K562 (cell line): ENCODE data around the gene TTC19. TPM values are rescaled to one million over a fixed set of nuclear protein-coding genes. Genes with fewer than 3 reads are reported as not detected.
A peak's percentile ranks its signal among the peaks of the same experiment; 100 is the strongest.

ENCODE experiments used
- ATAC-seq: fragments of 200-7000 bp; cut with Tn5 transposase; 3 replicates; pipeline ENCODE4 v1.9.1; 2020; ENCODE audit warnings: moderate library complexity
- BruUV-seq: library from RNA; stranded (reverse); fragments of 400-500 nt; replicated peaks from 2 replicates; lab custom pipeline; 2021; lab: Mats Ljungman, UMichigan
- CTCF ChIA-PET: fragments of 300-600 bp; formaldehyde crosslinking; extraction: SDS; loops from one replicate; lab custom pipeline; 2021; ENCODE audit warnings: low intra/inter-chr PET ratio; lab: Yijun Ruan, JAX
- POLR2A ChIA-PET: fragments of 300-600, 350-650 bp; sonication (Branson Sonifier 250); formaldehyde crosslinking; extraction: SDS; loops from one replicate; lab custom pipeline; 2021; ENCODE audit warnings: antibody characterized with exemption, inconsistent platforms; lab: Yijun Ruan, JAX
- DNase-seq, 4 experiments: peaks; one replicate each; pipeline versions ENCODE4 v3.0.0 to v3.0.0-alpha.2; 2011 to 2018; ENCODE audit warnings: low spot score in 3 of 4, mixed read lengths in 3 of 4; ENCODE audit errors: extremely low read depth in 1 of 4
- FAIRE-seq: peaks from 2 replicates; lab custom pipeline; 2011; peaks lifted over from hg19 to GRCh38; lab: Jason Lieb, UNC
- H2AFZ ChIP-seq: 2 replicates; pipeline ENCODE4 v1.6.0; 2011; ENCODE audit warnings: low read depth, low read length, control low read depth, inconsistent platforms
- H3K27ac ChIP-seq: fragments of 200-600 bp; 3 replicates; pipeline ENCODE4 v1.8.0; 2011; ENCODE audit warnings: low read depth, mild to moderate bottlenecking, control low read depth, inconsistent platforms, low read length, moderate library complexity, mixed read lengths; ENCODE audit errors: extremely low read depth
- H3K27me3 ChIP-seq, 2 experiments: fragments of 300-600 bp in 1 of 2; 2 replicates in 1 of 2; 3 replicates in 1 of 2; pipeline versions ENCODE4 v1.6.0 to v1.8.0; 2011; ENCODE audit warnings: inconsistent platforms in 2 of 2, low read length in 2 of 2, mild to moderate bottlenecking in 1 of 2, mixed read lengths in 1 of 2, moderate library complexity in 1 of 2; ENCODE audit not compliant: control insufficient read depth in 2 of 2, insufficient read depth in 2 of 2
- H3K36me3 ChIP-seq: fragments of 300-600 bp; 3 replicates; pipeline ENCODE4 v1.8.0; 2011; ENCODE audit warnings: mild to moderate bottlenecking, low read length, inconsistent platforms; ENCODE audit not compliant: control insufficient read depth, insufficient read depth
- H3K4me1 ChIP-seq, 2 experiments: fragments of 200-600 bp in 1 of 2; replicated peaks in 1 of 2; 2 replicates in 1 of 2; 3 replicates in 1 of 2; pipeline versions ENCODE4 v1.5.1 to v1.8.0; 2011; ENCODE audit warnings: inconsistent platforms in 2 of 2, low read length in 2 of 2, mild to moderate bottlenecking in 1 of 2, mixed read lengths in 1 of 2, moderate library complexity in 1 of 2; ENCODE audit not compliant: control insufficient read depth in 2 of 2, insufficient read depth in 2 of 2
- H3K4me2 ChIP-seq: 2 replicates; pipeline ENCODE4 v1.6.1; 2011; ENCODE audit warnings: low read length, control low read depth, inconsistent platforms, mixed read lengths; ENCODE audit not compliant: insufficient read depth
- H3K4me3 ChIP-seq: fragments of 200-600 bp; sonication (generic), shearing (Covaris generic); 2 replicates; pipeline ENCODE4 v1.5.1; 2016; ENCODE audit warnings: control low read depth, inconsistent platforms
- H3K79me2 ChIP-seq: fragments of 200-600 bp; 3 replicates; pipeline ENCODE4 v1.8.0; 2011; ENCODE audit warnings: low read length, inconsistent platforms; ENCODE audit not compliant: control insufficient read depth, insufficient read depth
- H3K9ac ChIP-seq, 2 experiments: 2 replicates each; pipeline versions ENCODE4 v1.6.0 to v1.6.1; 2011; ENCODE audit warnings: low read depth in 2 of 2, low read length in 2 of 2, control low read depth in 1 of 2, inconsistent platforms in 1 of 2, mild to moderate bottlenecking in 1 of 2, mixed read lengths in 1 of 2; ENCODE audit not compliant: insufficient read depth in 1 of 2
- H3K9me1 ChIP-seq: one replicate; pipeline ENCODE4 v1.6.0; 2011; ENCODE audit warnings: inconsistent platforms, mild to moderate bottlenecking, low read length, moderate library complexity; ENCODE audit not compliant: control insufficient read depth, insufficient read depth
- H3K9me3 ChIP-seq: replicated peaks from 2 replicates; pipeline ENCODE4 v1.5.1; 2011; ENCODE audit warnings: low read depth, low read length, inconsistent platforms; ENCODE audit not compliant: control insufficient read depth, insufficient read depth
- H4K20me1 ChIP-seq: replicated peaks from 2 replicates; pipeline ENCODE4 v1.6.1; 2011; ENCODE audit warnings: low read length, inconsistent platforms, mixed read lengths; ENCODE audit not compliant: control insufficient read depth, insufficient read depth
- HCFC1 ChIP-seq: IDR thresholded peaks from 2 replicates; pipeline ENCODE4 v1.6.1; 2012; ENCODE audit warnings: low read depth, low read length, improper control_type of control experiment
- MEIS2 ChIP-seq: fragments of 450-650 bp; IDR thresholded peaks from 2 replicates; pipeline ENCODE4 v1.6.1; 2014; ENCODE audit warnings: mild to moderate bottlenecking; ENCODE audit not compliant: partially characterized antibody
- ZFP1 ChIP-seq: fragments of 450-650 bp; formaldehyde crosslinking; IDR thresholded peaks from 2 replicates; pipeline ENCODE4 v1.4.0; 2020; ENCODE audit warnings: mild to moderate bottlenecking, mixed read lengths
- WGBS: fragments of 100-300 bp; shearing (Covaris generic); methylation state at CpG from one replicate; pipeline ENCODE4 v1.1.6; 2016; ENCODE audit warnings: low coverage, mixed read lengths; ENCODE audit not compliant: insufficient coverage; ENCODE audit errors: missing lambda C conversion rate; 5-methylcytosine and 5-hydroxymethylcytosine counted together
- in situ Hi-C: fragments of 300-500 bp; cut with MboI; formaldehyde crosslinking; loops from 4 replicates; pipeline ENCODE4 v1.15.0; 2018; ENCODE audit warnings: inconsistent platforms, mixed read lengths
- intact Hi-C: fragments of 100-400 bp; cut with micrococcal nuclease; formaldehyde crosslinking; loops from 2 replicates; pipeline ENCODE4 v1.14.2; 2022
- polyA plus RNA-seq, 8 experiments: library from polyadenylated mRNA; depleted of rRNA in 4 of 8; stranded (reverse) in 5 of 8; unstranded in 3 of 8; fragments of >200 nt; fragmentation: Nextera tagmentation in 2 of 8; fragmentation: Illumina TruSeq in 1 of 8; extraction: Ambion mirVana in 2 of 8; extraction: Trizol in 1 of 8; gene quantifications; 2 replicates each; pipeline versions ENCODE4 v1.2.1 to v1.2.3, GENCODE V29; 2011 to 2014; ENCODE audit warnings: inconsistent platforms in 1 of 8, missing spikeins in 1 of 8
- total RNA-seq, 7 experiments: library from RNA; depleted of rRNA in 6 of 7; stranded (reverse); fragments of >200 nt in 6 of 7; fragmentation: Illumina TruSeq in 2 of 7; extraction: Trizol in 2 of 7; gene quantifications; 2 replicates each; pipeline versions ENCODE4 v1.2.1 to v1.2.3, GENCODE V29; 2011 to 2021; ENCODE audit warnings: low replicate concordance in 1 of 7
- TF ChIP-seq, protein P1 (sequence below), 2 experiments: IDR thresholded peaks in 1 of 2; conservative IDR thresholded peaks in 1 of 2; 2 replicates each; pipeline ENCODE4 v1.6.1; 2016; ENCODE audit warnings: low read depth in 2 of 2, mild to moderate bottlenecking in 1 of 2, missing compliant biosample characterization in 1 of 2, missing genetic modification characterization in 1 of 2, moderate library complexity in 1 of 2
- TF ChIP-seq, protein P2 (sequence below): fragments of 450-650 bp; IDR thresholded peaks from 2 replicates; pipeline ENCODE4 v1.6.1; 2016

The TTC19 gene
- total and polyA plus RNA-seq, 9 of the 15 experiments (the other 6 are each of a cell fraction or from before 2014, with no cell fraction given): 8.1 to 60.8 (median 25.3) TPM

DNA sequence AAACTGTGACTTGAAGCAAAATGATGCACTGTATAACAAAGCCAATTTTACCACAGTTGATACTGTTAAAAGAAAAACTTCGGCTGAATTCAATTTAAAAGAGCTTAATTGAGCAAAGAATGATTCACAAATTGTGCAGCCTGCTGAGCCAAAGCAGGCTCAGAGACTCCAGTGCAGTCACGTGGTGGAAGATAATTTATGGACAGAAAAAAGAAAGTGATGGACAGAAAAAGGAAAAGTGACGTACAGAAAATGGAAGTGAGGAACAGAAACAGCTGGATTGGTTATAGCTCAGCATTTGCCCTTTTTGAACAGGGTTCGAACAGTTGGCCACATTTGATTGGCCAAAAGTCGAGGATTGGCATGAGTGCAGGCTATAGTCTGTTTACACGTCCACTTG is 25.8 kb upstream of the TTC19 start:
- ChIA-PET CTCF (interaction anchor here (0.7 kb wide), 1 partner anchor 25 kb away, joined by 3 read pairs; no protein-coding TSS in a partner anchor), POLR2A (interaction anchor here (0.6 kb wide), 1 partner anchor 322 kb away, joined by 3 read pairs; no protein-coding TSS in a partner anchor)
- no peak overlapping the region for H3K4me3 ChIP-seq
- H3K27ac ChIP-seq: no peak overlapping the region
- H4K20me1 ChIP-seq: no peaks in the 10 kb centered on the region
- no TSS peak for BruUV-seq
- in situ Hi-C loops: loop anchor here (25.0 kb wide), 1 partner anchor 712 kb away; the partner anchor contains the start of gene PMP22
- no peaks in the 10 kb centered on the region for H3K27me3 ChIP-seq
- no peak overlapping the region for H3K9ac ChIP-seq
- no peak for DNase-seq
- peaks cover 28% of the 10 kb centered on the region for H3K79me2 ChIP-seq
- H3K9me1 ChIP-seq: no peaks in the 10 kb centered on the region
- H3K9me3 ChIP-seq: no peaks in the 10 kb centered on the region
- 74% methylated on average over 6 of the region's 6 CpGs for WGBS
- H3K4me2 ChIP-seq: no peak overlapping the region
- peaks cover 20 to 41% of the 10 kb centered on the region in 2 experiments for H3K4me1 ChIP-seq
- intact Hi-C loops: no loop called here
- ATAC-seq: no peak
- TF ChIP-seq ZFP1 (CRISPR knock-in tag) (no peak), HCFC1 (no peak), MEIS2 (peak; percentile 12)
- TF ChIP-seq, protein P1, sequence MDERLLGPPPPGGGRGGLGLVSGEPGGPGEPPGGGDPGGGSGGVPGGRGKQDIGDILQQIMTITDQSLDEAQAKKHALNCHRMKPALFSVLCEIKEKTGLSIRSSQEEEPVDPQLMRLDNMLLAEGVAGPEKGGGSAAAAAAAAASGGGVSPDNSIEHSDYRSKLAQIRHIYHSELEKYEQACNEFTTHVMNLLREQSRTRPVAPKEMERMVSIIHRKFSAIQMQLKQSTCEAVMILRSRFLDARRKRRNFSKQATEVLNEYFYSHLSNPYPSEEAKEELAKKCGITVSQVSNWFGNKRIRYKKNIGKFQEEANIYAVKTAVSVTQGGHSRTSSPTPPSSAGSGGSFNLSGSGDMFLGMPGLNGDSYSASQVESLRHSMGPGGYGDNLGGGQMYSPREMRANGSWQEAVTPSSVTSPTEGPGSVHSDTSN (CRISPR knock-in tag; IDR thresholded peaks at IDR 0.05; ENCODE audit: low read depth): no peak
- TF ChIP-seq, protein P1 (tag; conservative IDR thresholded peaks at IDR 0.05; ENCODE audit: low read depth): 0 out of 2 replicates have a peak, but pooled peaks have one; percentile 35
- TF ChIP-seq, protein P2, sequence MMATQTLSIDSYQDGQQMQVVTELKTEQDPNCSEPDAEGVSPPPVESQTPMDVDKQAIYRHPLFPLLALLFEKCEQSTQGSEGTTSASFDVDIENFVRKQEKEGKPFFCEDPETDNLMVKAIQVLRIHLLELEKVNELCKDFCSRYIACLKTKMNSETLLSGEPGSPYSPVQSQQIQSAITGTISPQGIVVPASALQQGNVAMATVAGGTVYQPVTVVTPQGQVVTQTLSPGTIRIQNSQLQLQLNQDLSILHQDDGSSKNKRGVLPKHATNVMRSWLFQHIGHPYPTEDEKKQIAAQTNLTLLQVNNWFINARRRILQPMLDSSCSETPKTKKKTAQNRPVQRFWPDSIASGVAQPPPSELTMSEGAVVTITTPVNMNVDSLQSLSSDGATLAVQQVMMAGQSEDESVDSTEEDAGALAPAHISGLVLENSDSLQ: peak; percentile 27; the same call in 1 of the 2 replicates
- peaks cover 36% of the 10 kb centered on the region; the same call in 2 of the 3 replicates for H3K36me3 ChIP-seq
- no peak overlapping the region for H2AFZ ChIP-seq
- no peak for FAIRE-seq
